ENCODE data around the gene AIPL1.

DNA sequence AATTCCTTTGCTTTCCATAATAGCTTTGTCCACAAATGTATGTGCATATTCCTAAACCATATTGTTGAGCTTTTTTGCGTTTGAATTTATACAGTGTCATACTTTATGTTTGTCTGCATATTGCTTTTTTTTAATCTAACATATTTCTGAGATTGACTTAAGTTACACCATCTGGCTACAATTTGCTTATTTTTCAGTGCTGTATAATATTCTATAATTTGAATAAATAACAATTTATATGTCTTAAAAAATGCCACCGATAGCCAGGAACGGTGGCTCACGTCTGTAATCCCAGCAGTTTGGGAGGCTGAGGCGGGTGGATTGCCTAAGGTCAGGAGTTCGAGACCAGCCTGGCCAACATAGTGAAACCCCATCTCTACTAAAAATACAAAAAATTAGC, 7.9 kb upstream of the AIPL1 start:
- TF ChIP-seq POLR2A (IDR thresholded peaks at IDR 0.05; ENCODE audit: low read depth, low read length) (no peak), TAF1 (IDR thresholded peaks at IDR 0.05; ENCODE audit: low read depth, low read length) (no peak)

All from GM12891 (cell line).